Measurements from ENCODE around the gene ACSS1.

Gene ACSS1

DNA sequence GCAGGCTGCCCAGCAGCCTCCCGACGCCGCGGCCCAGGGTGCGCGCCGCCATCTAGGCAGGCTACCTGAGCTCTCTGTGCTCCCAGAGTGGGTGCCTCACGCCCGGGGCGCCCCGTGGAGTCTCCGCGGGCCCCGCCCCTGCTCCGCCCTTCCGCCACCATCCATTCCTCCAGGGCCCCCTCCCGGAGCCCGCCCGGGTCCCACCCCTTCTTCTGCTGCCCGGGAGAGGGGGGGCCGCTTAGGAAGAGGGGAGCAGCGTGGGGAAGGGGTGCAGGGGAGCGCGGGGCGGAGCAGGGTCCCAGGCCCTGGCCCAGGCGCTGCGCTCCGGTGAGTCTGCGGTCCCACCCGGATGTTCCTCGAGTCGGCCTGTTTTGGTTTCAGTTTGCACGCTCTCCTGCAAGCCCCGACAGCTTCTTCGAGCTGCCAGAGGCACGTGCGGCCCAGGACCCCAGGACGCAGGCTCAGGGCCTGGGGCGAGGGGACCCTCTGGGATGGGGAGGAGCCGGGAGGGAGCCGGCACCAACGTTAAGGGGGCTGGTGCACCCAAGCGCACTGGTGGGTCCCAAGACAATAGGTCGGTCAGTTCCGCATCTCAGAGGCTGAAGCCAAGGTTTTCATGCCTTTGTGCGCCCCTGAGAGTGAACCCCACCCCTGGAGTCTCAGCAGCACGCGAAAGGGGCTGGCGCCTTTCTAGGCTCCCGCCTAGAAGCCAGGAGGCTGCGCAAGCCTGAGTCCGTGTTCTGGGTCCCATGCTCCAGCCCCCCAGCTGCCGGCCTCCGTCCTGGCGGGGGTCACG is at the start of gene ACSS1:
Gene ACSS1, minus strand, starts transcription at position 89 of the 796 bp plus-strand sequence. Its CDS starts 37 bp downstream, at position 52.
- DNase-seq: no peak

DNA sequence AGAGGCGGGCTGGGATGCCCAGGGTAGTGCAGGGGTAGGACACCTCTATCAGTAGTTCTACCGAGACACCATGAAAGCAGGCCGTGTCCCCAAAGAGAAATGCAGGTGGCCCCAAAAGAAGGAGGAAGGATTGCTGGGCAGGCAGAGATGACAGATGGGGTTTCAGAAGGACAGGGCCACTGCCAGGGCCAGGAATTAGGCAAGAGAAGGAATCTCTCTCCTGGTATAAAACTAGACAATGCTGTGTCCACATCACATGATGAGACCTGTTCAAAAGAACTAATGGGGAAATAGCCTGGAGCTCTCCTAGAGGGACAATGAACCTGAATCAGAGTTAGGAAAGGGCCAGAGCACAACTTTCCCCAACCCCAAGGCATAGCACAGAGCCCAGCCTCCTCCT is 45.6 kb upstream of the ACSS1 start:
- no peak for DNase-seq

DNA sequence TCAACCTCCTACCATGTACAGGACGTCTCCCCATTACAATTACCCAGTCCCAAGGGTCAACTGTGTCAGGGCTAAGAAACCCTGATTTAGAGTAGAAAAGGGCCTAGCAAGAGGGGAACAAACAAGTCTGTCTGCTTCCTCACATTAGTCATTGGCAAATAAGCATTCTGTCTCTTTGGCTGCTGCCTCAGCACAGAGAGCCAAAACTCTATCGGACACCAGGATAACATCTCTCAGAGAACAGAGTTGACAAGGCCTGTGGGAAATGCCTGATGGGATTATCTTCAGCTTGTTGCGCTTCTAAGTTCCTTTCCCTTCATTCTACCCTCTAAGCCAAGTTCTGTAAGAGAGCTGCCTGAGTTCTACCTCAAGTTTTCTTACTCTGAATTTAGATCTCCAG is 43.0 kb upstream of the ACSS1 start:
- DNase-seq: no peak

DNA sequence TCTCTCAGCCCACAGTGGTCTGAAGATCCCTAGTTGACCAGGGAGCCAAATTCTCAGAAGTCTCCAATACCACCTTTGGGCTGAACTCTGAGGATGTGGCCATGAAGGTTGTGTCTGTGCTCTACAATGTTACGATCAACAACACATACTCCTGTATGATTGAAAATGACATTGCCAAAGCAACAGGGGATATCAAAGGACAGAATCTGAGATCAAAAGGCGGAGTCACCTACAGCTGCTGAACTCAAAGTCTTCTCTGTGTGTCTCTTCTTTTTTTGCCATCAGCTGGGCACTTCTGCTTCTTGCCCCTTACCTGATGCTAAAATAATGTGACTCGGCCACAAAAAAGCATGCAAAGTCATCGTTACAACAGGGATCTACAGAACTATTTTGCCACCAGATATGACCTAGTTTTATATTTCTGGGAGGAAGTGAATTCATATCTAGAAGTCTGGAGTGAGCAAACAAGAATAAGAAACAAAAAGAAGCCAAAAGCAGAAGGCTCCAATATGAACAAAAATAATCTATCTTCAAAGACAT is 41.7 kb upstream of the ACSS1 start:
- no peak for DNase-seq

DNA sequence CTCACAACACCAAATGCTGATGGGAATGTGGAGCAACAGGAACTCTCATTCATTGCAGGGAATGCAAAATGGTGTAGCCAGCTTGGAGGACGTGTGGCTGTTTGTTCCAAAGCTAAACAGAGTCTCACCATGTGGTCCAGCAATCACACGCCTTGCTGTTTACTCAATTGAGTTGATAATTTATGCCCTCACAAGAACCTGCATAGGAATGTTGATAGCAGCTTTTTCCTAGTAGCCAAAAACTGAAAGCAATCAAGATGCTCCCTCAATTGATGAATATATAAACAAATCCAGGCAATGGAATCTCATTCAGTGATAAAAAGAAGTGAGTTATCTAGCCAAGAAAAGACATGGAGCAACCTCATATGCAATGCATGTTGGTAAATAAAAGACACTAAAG is 39.6 kb upstream of the ACSS1 start:
- no peak for DNase-seq

DNA sequence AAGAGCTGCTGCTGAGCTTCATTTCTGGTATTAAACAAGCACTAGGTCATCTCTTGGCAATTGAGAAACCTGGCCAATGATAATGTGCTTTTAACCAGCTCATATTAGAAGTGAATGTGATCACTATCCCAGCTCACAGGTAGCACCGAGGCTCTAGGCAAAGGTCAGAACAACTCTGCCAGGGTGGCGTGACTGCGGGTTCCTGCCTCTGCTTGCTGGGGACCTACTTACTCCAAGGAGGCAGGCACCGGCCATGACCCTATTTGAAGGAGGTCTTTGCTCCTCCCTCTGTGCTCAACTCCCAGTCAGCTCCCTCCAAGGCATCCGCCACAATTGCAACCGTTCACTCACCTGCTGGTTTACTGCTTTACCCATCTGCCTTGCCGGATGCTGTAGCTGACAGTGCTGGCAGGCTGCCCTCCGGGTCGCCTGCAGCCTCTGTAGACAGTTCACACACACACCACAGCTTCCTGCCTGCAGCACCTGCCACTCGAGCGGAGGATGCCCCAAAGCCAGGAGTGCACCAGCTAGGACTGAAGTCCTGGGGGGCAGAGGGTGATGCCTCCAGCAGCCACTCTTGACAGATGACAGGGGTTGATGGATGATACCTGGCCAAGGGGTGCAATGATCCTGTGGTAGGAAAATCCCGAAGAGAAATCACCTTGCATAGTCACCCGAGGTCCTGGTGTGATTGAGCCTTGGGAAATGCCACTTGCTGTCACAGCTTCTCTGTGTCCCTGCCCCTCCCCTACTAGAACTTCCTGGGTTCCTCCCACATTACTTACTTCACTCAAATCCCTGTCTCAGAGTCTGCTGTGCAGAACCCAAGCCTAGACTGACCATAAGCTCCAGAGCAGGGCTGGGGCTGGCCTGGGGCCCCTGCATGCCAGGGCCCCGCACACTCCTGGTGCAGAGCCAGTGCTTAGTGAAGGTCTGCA is 32.8 kb upstream of the ACSS1 start:
- no peak for DNase-seq

DNA sequence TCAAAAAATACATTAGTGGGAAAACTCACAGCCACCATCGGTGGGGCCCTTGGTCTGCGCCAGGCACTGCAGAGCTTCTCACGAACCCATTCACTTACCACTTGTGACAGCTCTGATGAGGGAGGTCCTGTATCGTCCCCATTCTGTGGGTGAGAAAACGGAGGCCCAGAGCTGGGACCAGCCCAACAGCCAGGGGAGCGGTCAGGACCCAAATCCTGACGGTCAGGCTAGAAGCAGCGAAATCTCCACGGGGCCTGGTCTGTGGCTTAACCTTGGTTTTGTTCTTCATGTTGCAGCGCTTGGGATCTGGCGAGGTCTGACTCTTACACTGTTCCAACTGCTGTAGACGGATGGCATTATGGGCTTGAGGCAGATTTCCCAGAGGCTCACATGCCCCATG is 31.7 kb upstream of the ACSS1 start:
- no peak for DNase-seq

DNA sequence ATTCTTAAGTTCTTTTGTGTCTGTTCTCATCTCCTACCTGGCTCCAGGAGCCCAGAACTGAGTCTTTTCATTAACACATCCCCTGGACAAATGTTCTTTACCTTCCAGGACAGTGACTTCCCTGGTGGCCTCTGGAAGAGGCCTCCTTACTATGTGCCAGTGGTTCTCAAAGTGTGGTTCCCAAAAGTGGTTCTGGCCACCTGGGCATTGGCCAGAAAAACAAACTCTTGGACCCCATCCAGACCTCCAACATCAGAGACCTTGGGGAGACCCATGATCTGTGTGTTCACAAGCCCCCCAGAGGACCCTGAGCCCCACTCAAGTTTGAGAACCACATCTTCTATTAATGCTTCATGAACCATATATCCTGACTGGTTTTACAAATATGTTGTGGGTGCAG is 31.2 kb upstream of the ACSS1 start:
- DNase-seq: no peak

DNA sequence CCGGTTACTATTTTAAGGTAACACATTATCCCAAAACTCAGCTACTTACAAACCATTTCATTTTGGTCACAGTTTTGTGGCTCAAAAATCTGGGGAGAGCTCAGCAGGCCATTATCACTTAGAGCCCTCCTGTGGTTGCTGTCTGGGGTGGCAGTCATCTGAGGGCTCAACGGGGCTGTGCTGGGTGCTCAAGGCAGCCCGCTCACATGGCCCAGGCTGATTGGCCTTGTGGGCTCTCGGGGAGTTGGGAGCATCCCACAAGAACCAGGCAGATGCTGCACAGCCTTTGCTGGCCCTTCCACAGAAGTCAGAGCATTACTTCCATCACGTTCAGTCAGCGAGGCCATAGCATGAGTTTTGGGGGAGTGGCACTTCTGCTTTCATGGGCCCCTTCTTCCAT is 30.3 kb upstream of the ACSS1 start:
- no peak for DNase-seq

DNA sequence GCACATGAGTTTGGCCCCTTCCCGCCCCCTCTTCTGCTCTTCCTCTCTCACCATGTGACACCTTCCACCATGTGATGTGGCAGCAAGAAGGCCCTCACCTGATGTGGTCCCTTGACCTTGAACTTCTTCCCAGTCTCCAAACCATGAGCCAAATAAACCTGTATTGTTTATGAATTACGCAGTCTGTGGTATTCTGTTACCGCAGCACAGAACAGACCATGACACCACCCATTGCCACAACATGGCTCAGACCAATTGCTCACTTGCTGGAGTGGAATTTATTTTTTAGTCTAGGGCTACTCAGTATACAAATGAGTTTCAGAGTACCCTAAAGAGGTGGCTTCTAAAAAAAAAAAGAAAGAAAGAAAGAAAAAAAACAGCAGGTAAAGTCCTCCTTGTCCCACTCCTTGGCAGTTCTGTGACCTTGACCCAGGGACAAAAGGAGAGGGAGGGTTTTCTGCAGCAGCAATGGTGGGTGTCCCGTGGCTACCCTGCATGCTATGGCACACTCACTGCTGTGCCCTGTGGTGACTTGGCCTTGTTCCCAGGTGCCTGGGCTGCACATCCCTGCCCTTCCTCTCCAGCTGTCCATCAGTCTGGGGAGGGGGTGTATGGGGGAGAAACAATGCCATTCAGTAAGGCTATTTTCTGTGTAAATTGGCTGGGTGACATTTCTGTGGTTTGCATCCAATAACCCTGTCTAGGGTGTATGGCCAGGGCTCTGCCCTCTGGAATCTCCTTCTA is 29.4 kb upstream of the ACSS1 start:
- DNase-seq: no peak

DNA sequence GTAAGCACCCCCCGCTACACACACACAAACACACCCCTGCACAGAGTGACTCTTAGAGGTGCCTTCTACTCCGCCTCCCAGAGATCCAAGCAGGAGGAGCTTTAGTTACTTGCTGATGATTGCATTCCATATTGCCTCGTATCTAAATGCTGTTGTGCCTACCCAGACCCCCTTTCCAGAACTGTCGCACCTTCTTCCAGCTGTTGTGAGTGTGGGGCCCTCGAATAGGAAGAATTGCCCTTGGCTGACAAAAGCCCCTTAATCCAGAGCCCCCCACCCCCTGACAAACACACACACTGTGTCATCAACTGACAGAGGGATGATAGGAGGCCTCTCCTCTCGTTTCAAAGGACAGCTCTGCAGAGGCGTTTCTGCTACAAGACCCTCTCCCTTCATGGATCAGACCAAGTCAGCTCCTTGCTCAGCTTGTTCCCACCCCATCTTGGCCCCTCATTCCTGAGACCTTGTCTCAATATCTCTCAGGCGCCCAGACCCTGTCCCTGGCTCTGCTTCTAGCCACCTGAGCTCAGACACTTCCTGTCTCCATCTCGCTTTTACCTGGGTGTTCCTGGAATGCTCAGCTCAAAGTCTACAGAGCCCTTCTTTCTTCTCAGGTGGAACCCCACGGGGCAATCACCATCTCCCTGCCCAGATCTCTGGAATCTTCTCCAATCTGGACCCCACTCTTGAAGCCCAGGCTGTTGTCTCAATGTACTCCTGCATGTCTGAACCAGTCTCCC is 28.0 kb upstream of the ACSS1 start:
- DNase-seq: no peak

DNA sequence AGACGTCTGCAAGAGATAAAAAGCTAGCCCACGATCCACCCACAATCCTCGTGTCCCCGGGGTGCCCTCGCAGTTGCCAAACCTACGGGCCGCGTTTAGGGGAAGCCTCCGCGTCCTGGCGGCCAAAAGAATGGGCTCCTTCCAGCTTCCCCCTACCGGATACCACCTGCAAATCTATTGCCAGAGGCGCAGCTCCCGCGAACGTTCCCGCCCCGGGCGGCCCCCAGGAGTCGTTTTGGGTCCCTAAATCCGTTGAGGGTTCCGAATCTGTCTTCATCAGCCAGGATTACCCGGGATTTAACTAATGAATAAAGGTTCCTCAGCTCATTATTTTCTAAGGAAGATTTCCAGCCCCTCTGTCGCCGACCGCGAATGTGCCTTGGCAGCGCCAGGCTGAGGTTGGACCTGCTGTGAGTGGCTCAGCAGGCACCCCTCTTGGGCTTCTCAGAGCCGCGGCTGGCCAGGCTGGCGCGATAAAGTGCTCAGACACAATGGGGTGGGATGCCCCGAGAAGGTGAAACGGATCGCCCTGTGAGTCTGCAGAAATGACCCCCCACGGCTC is 26.8 kb upstream of the ACSS1 start:
- no peak for DNase-seq

DNA sequence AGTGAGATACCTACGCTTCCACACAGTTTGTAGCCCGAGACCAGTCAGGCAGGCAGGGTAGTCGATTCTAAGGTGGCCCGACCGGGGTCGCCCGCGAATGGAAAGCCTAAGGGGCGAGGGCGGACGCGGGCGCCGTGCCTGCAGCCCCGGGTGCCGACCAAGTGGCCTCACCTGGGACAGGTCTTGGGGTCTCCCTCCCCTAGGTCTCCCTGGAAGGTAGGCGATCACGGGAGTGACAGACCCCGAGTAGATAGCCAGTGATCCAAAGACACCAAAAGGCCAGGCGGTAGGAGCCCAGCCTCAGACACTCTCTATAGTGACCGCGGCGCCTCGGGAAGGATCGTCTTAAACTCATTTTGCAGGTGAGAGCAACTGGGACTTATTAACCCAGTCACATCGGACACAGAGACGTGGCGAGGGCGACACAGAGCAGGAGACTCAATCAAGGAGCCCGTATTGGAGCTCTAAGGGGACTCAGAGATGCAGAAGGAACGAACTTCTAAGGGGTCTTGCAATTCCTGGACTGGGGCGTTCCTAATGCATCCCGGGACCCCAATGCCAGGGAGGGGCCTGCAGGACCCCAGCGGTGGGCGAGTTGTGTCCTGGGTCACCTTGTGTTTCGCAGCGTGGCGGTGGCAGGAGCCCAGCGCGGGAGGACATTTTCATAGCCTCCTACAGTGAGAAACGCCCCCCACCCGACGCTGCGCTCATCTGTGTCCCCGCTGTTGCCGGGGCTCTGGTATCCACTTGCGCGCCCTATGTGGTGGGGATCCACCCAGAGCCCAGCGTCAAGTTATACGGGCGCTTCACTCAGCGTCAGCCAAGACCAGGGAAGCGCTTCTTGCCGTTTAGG is 26.1 kb upstream of the ACSS1 start:
- no peak for DNase-seq

DNA sequence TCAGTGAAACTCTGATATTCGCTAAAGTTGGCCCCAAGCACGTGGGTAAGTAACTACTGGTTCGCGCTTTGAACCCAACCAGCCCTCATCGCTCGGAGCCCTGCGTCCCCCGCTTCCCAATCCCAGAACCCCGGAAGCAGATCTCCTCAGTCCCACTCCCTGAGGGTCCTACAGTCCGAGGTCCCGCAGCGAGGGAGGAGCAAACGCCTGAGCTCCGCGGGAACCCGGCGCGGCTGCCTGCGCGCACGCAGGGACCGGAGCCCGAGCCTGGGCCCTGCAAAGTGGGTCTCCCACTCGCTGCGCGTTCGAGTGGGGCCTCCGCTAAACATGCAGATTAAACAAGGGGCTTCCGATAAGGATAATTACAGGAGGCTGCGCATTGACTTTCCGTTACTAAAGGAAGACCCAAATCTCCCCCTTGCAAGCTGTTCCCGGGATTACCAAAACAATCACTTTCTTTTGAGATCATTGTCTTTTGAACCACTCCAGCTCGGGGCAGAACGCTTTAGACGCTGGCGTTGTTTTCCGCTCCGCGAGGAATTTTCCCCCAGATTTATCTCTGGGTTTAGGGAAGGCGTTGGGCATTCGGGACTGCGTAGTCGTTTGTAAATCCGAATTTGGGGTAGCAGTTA is 25.3 kb upstream of the ACSS1 start:
- no peak for DNase-seq

DNA sequence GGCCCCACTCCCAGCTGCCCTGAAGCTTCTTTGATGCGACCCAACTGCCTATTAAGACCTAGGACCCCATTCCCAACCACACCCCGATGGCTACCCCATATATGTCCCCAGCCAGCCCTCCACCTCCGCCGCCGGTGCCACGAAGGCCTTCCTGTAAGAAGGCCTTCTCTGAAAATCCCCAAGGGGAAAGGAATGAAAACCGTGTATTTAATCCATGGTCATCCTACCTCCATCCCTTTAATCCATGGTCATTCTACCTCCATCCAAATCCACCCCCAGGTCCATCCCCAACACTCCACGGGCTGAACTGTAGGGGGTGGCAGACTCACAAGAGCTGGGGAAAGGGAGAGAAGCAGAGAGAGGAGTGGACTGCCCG is 24.5 kb upstream of the ACSS1 start:
- no peak for DNase-seq

DNA sequence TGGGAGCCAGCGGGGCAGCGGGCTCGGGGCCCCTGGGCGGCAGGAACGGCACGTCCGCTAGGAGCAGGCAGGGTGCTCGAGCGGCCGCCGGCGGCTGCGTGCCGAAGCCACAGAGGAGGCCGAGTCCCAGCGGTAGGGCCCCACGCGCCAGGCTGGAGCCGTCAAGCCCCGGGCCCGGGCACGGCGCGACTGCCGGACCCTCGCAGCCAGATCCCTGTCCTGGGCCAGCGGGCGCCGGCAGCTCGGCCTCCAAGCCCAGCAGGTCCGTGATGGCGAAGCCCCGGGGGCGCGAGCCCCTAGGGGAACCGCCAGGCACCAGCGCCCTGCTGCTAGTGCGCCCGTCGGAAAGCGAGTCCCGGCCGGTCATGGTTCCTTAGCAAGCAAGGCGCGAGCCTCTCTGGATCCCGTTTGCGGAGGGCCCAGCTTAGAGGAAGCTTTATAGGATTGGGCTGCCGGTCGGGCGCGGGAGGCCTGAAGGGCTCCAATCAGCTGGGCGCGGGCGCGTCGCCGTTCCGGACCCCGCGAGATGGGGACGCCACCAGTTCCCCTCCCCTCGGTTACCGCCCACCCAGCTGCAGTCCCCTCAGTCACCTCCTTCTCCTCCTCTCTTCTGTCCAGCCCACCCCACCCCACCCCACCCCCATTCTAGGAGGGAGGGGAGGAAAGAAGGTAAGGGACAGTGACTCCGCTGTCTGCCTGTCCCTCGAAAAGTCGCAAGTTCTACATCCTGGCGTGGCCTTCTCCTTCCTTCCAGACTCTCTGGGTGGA is 24.0 kb upstream of the ACSS1 start, which contains the start of gene VSX1:
Gene VSX1, minus strand, starts transcription at position 412 of the 768 bp plus-strand sequence. Its CDS starts 45 bp downstream, at position 367.
- no peak for DNase-seq

DNA sequence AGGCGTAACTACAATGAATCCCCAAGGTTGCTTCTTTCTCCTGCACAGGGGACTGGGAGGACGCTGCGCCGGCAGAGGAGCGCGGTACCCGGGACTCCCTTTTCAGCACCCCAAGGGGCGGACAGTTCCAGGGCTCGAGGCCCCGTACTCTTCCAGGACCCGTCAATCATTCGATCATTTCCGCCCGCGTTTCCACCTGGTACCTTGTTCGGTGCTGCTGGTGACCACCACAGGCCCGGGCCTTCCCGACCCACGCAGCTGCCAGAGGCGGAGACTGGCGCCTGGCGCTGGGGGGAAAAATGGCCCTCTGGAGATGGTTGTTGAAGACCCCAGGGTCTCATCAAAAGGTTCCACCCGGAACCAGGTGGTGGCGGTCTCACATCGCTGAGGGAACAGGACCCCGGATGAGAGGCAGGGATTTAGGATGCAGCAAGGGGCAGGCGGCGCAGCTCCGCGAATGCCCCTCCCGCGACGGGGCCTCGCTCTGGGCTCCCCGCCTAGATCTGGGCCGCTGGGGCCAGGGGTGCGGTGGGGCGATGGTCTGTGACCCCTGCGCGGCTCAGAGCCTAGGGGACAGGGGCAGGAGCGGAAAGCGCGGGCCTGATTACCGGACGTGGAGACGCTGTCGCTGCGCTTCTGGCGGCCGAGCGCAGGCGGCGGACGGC is 23.3 kb upstream of the ACSS1 start:
- DNase-seq: no peak

DNA sequence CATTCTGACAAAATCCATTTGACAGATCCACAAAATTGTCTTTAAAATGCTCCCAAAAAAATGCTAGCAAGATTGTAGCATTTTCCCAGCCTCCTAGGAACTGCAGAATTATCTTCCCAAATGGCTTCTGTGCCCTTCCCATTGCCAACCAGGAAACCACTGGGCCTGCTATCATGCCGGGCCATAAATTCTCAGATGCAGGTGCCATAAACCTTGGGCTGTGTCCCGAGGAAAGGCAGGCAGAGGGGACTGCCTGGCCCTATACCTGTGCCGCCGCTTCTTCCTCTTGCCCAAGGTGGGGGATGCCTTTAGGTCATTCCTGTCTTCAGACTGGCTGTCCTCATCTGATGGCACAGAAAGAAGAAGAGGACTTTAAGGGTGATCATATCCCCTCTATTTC is 21.2 kb upstream of the ACSS1 start:
- DNase-seq: no peak

DNA sequence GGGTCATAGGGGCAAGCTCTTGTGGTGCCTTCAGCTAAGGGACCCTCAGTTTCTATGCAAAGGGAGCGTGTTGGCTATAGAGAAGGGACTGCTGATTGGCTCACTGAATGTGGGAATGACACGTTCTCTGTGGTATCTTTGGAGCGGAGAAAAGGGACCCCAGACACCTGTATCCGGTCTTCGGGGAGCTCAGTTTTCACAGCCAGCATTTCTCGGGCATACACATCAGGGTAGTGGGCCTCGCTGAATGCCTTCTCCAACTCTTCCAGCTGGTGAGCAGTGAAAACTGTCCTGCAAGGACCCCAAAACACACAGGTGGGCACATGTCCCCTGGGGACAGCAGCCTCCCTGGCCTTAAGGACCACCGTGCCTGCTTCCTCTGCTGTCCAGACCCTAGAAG is 20.7 kb upstream of the ACSS1 start:
- DNase-seq: no peak
